Activated CD8-positive, alpha-beta memory T cell treated with anti-CD3 and anti-CD28 coated beads, Interleukin-2, amount 50 U/mL, for 1 hour (primary cell): ENCODE results near the gene AGAP9.
"Not testable (repeated sequence)": the region's sequence is repeated elsewhere in the genome, so short reads cannot be mapped to it uniquely, and the experiment has no call there.

ENCODE experiments used
- DNase-seq: peaks from one replicate; pipeline ENCODE4 v3.0.0-alpha.2; 2020; ENCODE audit errors: extremely low read depth

AGAP9 gene

DNA sequence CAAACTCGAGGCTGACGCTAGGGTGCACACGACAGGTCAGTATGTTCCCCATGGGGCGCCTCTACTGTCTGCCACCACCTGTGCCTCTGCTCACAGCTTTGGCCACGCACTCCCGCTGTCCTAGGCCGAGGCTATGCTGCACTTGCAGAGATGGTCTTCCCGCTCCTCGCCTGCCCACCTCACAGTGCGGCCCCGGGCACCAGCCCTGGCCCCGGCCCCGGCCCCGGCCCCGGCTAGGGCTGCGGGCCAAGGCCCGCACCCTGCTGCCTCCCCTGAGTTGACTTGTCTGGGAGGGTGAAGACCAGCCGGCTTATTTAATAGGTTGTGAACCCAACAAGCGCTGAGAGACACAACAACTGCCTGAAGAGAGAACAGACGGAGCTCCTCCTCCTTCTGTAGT is at the start of gene AGAP9:
TSS of gene AGAP9 (minus strand) at position 164 of the 400 bp plus-strand sequence. CDS start at position 52, 112 bp downstream.
- not testable (repeated sequence) for DNase-seq

DNA sequence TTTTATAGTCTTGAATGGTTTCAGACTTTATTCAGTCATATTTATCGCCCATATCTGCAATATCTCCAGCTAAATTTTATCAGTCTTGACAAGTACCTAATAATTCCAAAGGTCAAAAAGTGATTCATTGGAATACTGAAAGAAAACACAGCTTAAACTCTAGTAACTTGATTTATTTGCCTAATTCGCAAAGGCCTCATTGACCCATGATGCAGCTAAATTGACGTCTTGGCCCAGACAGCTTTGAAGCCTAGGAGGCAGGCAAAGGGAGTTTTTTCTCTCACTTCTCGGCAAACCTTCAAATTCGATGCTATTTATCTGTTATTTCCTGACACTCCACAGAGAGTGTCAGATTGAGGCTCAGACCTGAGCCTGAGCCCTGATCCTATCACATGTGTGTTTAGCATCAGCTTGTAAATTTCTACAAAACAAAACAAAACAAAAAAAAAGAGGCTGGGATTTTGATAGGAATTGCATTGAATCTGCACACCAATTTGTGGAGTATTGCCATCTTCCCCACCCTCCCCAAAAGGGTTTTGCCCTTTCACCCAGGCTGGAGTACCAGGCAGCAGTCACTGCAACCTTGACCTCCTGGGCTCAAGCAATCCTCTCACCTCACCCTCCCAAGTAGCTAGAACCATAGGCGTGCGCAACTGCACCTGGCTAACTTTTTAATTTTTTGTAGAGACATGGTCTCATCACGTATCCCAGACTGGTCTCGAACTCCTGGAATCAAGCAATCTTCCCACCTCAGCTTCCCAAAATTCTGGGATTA is 47.9 kb upstream of the AGAP9 start:
- DNase-seq, result not testable (repeated sequence)

DNA sequence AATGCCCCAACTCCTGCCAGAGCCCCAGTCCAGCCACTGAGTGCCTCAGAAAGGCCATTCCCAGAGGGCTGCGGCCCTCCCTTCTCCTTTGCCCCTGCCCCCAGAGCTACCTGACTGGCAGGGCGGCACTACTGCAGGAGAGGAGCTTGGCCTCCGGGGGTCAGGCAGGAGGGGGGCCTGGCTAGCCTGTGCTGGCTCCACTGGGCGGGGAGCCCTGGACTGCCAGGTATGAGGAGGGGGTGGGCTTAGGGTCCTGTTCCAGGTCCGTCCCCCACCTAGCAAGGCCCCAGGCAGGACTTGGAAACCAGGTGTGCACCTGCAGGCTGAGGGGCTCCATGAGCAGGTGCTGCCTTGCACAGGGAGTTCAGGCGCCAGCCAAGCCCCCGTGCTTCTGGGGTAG is 43.3 kb upstream of the AGAP9 start:
- not testable (repeated sequence) for DNase-seq

DNA sequence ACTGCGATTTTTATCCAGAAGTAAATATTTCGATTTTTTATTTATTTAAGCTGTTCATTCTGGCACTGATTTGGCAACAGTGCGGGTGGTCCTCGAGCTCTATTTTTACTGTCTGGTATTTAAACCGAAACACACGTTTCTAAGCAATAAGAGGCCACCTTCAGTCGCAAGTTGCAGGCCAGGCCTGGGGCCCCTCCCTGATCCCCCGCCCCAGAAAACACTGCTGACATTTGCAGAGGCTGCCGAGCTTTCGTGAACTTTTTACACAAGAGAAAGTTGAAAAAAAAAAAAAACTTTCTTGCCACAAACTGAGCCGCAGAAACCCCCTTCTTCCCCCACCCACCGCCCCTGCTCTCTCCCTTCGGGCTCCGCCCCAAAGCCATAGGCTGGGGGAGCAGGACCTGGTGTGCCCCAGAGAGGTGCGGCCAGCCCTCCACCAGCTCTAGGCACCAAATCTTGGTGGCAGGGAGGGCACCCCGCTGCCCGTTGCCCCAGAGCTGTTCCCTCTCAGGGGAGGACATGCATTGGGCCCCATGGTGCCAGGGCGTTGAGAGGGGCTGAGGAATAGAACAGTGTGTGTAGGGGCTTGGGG is 42.8 kb upstream of the AGAP9 start:
- DNase-seq, result not testable (repeated sequence)

DNA sequence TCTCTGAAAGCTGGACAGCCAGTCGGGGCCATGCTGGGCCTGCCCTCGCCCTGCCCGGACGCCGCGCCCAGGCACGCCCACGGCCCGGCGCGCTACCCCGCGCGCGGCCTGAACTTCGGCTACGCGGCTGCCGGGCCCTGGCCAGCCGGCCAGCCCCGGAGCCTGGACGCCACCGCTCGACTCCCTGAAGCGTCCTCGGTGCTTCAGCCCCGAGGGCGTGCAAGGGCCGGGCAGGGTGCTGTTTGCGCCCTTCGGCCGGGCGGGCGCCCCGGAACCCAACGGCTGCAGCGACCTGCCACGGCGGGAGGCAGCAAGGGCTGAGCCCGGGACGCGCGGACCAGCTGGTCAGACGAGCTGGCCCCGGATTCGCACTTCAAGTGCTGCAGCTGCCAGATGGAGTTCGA is 42.1 kb upstream of the AGAP9 start:
- not testable (repeated sequence) for DNase-seq

DNA sequence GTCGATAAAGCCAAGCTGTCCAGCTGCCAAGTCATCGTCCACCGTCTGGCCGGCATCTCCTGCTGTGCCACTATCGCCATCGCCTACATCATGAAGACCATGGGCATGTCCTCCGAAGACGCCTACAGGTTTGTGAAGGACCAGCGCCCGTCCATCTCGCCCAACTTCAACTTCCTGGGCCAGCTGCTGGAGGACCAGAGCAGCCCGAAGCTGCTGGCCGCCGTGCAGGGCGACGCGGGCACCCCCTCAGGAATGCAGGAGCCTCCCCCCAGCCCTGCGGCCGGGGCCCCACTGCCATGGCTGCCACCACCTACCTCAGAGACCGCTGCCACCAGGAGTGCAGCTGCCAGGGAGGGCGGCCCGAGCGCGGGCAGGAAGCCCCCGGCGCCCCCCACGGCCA is 41.5 kb upstream of the AGAP9 start:
- not testable (repeated sequence) for DNase-seq

DNA sequence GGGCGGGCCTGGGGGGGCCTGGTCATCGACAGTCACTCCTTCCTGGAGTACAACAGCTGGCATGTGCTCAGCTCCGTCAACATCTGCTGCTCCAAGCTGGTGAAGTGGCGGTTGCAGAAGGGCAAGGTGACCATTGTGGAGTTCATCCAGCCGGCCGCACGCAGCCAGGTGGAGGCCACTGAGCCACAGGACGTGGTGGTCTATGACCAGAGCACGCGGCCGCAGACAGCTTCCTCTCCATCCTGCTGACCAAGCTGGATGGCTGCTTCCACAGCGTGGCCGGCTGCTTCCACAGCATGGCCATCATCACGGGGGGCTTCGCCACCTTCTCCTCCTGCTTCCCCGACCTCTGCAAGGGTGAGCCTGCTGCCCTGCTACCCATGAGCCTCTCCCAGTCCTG is 40.9 kb upstream of the AGAP9 start:
- not testable (repeated sequence) for DNase-seq

DNA sequence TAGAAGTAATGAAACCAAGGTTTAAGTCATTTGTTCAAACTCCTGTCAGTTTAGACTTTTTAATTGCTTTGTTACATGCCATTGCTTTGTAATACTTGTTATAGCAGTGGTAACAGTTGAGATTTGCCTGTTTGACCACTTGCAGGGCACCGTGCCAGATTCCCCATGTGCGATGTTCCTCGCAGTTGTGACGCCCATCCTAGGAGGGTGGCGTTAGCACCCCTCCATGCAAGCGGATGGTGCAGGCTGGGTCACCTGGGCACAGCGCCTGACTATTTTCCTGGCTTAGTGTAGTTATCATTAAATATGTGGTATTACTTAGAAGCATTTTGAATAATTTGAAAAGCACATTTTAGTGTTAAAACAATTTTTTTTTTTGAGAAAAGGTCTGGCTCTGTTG is 37.0 kb upstream of the AGAP9 start:
- DNase-seq, result not testable (repeated sequence)

DNA sequence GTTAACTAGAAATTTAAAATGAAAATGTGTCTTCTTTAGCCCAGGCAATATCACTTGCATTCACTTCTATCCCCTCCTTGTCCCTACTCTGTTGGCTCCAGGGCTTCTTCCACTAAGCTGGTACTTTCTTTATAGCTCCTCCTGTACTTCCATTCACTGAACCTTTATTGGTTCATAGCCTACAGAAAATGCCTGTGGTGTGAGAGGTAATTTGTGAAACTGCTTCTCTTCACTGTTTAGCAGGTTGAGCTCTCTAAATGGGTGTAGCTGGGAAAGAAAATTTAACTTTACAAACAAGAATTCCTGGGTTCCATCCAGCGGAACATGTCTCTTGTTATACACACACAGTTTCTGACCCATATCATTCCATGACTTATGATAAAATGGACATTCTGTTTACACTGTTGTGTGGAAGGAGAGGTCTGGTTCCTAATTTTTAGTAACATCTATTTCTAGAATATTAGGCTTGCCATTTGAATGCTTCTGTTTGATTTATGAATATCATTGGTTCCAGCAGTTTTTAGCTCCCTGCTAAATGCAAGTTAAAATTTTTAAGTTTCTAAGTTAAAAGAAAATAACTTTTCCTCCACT is 36.4 kb upstream of the AGAP9 start:
- not testable (repeated sequence) for DNase-seq

DNA sequence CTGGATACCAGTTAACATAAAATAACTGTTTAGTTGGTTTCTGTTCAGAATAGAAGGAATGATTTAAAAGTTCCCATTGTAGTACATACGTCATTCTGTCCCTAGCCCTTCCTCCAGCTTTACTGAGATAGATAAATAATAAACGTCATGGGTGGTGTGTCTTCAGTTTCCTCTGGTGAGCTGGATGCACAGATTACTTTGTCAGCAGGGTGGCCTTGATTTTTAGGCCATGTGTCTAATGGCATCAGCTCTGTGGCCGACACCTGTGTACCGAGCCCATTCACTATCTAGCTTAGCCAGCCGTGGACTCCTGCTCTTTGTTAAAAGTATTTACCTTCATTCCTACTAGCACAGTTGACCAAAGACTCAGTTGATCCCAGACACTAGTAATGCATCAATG is 34.7 kb upstream of the AGAP9 start:
- not testable (repeated sequence) for DNase-seq

DNA sequence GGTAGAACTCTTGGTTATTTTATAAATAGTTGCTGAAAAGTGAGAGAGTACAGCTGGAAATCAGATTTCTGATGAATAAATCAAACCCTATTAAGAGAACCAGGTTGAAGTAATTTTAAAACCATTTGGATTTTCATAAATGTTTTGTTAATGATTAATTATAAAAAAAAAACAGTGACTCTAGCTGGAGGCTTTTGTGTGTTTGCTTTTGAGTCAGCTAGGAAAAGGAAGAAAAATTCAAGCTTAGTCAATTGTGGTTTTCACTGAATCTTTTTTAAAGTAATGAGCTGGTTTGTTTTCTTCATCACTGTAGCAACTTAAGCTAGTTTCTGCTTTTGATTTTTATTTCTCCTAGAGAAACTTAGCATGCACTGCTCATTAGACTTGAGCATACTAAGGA is 34.2 kb upstream of the AGAP9 start:
- not testable (repeated sequence) for DNase-seq

DNA sequence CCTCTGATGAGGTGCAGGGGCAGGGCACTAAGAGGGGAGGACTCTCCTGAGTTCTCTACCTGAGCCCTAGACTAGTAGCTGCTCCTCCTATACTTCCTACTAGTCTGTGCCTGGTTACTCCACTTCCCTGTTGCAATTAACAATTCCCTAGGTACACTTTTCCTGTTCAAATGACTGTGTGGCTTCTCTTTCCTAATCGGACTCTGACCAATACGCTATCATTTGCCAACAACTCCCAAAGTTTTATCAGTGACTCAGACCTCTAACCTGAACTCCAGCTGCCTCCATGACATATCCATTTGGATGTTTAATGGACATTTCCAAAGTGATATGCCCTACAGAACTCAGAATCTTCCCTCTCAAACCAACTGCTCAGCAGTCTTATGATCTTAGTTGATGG is 31.9 kb upstream of the AGAP9 start:
- not testable (repeated sequence) for DNase-seq

DNA sequence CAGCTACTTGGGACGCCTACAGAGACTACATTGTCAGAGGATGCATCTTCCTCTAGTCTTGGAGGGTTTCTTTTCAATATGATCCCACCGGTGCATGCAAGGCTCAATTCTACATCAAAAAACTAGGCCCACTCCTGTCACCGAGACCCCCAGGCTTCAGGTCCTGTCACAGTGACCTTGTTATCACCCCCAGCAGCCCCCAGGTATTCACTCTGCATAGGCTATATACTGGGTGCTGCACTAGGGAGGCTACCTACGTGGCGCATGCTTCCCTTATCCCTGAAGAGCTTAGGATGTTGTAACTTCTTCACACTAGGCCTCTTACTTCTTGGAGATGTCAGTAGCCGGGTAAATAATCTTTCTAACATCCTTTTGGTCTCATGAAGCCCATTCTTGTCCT is 31.1 kb upstream of the AGAP9 start:
- DNase-seq, result not testable (repeated sequence)

DNA sequence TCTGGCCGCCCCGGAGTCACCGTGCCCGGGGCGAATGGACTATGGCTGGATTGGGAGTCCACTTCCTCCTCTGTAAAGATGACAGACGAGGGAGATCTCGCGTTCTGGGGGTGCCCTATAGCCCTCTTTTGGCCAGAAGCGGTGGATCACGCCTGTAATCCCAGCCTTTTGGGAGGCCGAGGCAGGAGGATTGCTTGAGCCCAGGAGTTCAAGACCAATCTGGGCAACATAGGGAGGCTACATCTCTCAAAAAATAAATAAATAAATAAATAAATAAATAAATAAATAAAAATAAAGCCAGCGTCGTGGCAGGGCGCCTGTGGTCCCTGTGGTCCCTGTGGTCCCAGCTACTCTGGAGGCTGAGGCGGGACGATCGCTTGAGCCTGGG is 30.4 kb upstream of the AGAP9 start:
- DNase-seq, result not testable (repeated sequence)

DNA sequence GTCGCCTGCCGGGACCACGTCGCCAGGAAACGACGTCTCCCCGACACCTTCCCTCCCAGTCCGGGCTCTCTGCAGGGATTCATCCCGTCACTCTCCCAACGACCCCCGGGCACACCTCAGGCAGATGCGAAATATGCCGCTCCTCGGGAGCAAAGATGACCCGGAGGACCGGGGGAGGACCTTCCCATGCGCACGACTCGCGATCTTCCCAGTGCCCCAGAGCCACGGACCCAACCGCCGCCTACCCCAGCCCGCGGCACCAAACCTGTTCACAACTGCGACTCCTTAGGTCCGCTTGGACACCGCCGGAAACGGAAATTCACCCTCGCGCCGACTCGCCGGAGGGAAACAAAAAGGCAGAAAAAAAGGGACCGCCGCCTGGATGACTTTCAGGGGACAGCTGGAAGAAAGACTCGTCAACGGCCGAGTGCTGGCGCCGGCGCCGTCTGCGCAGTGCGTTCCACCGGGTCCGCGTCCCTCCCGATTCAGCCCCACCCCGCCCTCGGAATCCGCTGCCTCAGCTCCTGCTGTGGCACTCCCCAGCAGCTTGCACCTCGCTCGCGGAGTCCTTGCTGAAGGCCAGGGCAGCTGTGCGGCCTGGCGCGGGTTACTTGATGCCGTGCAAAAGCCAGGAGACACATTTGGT is 29.9 kb upstream of the AGAP9 start:
- DNase-seq, result not testable (repeated sequence)

DNA sequence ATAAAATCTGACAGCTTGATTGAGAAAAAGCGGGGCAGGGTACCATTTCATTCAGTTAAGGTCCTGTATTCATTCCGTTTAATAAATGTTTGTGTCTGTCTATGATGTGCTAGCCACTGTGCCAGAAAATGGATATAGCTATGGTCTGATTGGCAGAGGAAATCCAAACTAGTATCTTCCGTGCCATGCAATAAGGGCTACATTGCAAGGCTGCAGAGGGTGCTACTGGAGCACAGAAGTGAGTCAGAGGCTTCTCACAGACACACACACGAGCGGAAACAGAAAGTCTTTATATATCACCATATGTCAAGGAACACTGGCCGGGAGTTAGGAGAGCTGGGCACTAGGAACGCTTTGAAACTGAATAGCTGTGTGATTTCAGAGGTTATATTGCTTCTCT is 29.3 kb upstream of the AGAP9 start:
- DNase-seq, result not testable (repeated sequence)

DNA sequence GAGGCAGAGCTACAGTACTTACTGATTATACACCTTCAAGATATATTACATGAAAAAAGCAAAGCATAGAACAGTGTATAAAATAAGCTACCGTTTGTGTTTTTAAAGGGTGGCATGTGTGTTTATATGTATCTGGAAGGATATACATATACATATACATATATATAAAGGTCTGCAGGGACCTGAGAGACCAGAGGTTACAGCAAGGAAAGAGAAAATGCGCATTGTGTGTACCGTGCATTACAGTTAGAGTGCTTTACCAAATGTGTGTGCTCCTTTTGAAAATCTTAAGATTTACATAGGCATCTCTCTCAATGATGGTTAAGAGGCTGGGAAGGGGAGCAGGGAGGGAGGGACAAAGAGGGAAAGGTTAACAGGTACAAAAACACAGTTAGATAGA is 23.8 kb upstream of the AGAP9 start:
- DNase-seq, result not testable (repeated sequence)

DNA sequence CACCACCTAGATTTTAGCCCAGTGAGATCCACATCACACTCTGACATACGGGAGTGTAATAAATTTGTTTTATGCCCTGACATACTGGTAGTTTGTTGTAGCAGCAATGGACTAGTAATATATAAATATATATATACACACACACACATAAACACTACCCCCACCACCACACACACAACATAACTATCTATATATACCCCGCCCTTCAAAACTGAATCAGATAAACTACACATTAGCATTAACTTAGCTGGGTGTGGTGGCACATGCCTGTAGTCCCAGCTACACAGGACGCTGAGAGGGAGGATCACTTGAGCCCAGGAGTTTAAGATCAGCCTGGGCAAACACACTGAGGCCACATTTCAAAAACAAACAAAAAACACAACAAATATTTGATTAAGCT is 13.0 kb upstream of the AGAP9 start:
- DNase-seq, result not testable (repeated sequence)

DNA sequence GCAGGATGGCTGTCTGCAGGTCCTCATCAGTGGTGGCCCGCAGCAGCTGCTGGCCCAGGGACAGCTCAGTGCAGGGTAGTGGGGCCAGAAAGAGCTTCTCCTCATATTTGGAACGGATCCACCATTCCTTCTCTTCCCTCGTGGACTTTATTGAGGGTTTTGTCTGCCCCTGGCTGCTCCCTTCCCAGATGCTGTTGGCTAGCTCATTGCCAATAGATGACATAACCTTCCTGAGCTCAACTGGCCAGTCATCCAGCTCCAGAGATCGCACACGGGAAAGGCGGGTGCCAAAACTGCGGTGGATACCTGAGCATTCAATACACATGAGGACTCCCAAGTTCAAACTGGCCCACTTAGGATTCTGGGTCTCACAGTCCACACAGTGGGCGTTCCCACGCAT is 21.1 kb downstream of the AGAP9 start:
- not testable (repeated sequence) for DNase-seq

DNA sequence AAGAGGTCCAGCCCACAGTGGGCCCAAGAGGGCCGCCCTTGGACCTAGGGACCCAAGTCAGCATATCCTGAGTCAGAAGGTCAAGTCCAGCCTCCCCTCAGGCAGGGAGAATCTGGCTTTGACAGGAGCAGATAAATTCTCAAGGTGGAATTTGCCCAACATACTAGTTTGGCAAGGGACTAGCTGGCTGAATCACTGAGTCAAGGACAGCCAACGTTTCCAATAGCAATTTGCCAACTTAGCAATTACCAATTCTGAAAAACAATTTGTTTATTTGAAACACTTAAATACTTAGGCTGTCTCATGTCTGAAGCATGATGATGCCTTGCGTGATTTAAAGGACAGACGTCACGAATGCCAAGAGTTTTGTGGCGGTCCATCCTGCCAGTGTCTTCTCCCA is 29.2 kb downstream of the AGAP9 start:
- DNase-seq, result not testable (repeated sequence)

DNA sequence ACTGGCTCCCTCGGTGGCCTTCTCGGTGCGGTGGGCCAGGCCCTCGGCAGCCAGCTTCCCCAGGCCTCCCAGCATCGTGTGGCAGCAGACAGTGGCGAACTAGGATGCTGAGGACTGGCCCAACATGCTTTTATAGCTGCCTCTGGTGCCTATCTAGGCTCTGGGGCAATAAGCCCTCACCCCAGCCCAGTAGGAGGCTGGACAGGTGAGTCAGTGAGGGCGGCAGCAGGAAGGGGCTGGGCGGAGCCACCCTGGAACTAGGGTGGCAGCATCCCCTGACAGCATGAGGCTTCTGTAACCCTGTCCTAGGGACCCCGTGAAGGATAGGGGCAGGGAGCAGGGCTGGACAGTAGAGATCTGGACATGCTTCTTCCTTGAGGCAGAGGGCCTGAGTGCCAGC is 31.8 kb downstream of the AGAP9 start, which contains the start of gene FAM25G:
TSS of gene FAM25G (minus strand) at position 101 of the 400 bp plus-strand sequence. CDS start at position 75, 26 bp downstream.
- not testable (repeated sequence) for DNase-seq

DNA sequence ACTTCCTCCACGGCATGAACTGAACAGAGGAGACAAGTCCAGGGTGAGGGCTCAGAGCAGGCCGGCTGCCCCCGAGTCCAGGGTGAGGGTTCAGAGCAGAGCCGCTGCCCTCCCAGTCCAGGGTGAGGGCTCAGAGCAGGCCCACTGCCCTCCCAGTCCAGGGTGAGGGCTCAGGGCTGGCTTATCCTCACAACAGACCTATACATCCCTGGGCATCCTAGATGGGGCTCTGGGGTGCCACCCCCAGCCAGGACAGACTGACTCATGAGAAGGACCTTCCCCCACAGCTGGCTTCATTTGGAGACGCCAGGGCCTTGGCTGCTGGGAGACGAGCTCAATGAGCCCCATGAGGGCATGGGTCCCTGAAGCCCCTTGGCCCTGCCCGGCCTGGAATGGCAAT is 33.8 kb downstream of the AGAP9 start:
- not testable (repeated sequence) for DNase-seq
